Measurements from ENCODE around the gene HOXC13.

DNA sequence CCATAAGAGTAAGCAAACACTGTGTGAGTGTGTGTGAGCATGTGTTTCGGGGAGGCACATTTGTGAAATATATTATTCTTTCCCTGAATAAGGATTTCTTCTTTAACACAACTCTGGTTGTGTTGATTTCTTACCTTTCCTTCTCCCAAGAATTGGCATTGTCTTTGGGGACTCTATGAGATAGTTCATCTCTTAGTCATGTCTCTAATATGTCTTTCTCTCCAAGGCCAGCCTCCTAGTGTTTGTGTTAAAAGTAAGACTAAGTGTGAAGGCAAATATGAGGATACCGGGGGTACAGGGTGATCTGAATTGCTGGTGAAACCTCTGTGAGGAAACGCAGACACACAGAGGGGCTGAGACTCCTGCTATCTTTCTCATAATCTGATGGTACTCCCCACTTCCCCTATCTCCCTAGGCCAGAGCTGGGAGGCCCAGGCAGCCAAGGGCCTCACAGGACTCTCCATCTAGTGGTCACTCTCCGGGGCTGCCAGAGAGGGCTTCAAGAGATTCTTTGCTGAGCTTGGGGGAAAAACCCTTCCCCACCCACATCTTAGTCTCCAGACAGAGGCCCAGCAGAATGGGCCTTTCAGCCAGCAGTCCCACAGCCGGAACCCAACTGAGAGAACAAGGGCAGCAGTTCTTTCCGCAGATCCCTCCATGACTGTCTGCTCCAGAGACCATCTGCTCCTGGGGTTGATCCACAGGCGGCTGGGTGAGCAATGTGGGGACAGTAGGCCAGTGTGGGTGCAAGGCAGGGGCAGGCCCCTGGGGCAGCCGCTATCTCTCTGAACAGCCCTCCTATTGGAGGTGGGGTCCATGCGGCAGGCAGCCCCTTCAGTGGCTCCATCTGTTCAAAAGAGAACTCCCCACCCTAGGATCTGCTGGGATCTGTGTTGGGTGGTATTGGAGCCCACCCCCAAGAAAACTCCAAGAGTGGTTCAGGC lies 10.3 kb downstream of the HOXC13 start:
- TF ChIP-seq USF2 (CRISPR knock-in tag; IDR thresholded peaks at IDR 0.05) (no peak), HMGXB4 (CRISPR knock-in tag; IDR thresholded peaks at IDR 0.05) (no peak), CTCF (IDR thresholded peaks at IDR 0.05) (no peak), TEAD1 (CRISPR knock-in tag; IDR thresholded peaks at IDR 0.05) (no peak), SP1 (CRISPR knock-in tag; conservative IDR thresholded peaks at IDR 0.05) (no peak), NFYB (CRISPR knock-in tag; conservative IDR thresholded peaks at IDR 0.05; ENCODE audit: low read depth) (no peak), PRRX2 (CRISPR knock-in tag; IDR thresholded peaks at IDR 0.05) (no peak), NR2C2 (CRISPR knock-in tag; IDR thresholded peaks at IDR 0.05) (no peak)
- TF ChIP-seq, protein P1, sequence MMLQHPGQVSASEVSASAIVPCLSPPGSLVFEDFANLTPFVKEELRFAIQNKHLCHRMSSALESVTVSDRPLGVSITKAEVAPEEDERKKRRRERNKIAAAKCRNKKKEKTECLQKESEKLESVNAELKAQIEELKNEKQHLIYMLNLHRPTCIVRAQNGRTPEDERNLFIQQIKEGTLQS (CRISPR knock-in tag; conservative IDR thresholded peaks at IDR 0.05) = no peak
- TF ChIP-seq, protein P2, sequence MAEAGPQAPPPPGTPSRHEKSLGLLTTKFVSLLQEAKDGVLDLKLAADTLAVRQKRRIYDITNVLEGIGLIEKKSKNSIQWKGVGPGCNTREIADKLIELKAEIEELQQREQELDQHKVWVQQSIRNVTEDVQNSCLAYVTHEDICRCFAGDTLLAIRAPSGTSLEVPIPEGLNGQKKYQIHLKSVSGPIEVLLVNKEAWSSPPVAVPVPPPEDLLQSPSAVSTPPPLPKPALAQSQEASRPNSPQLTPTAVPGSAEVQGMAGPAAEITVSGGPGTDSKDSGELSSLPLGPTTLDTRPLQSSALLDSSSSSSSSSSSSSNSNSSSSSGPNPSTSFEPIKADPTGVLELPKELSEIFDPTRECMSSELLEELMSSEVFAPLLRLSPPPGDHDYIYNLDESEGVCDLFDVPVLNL (CRISPR knock-in tag; IDR thresholded peaks at IDR 0.05; ENCODE audit: borderline replicate concordance, low read depth) = no peak
